GM19193 (cell line): ENCODE results near the gene SZRD1.

ENCODE experiments used
- POLR2A ChIP-seq: IDR thresholded peaks from 4 replicates; pipeline ENCODE4 v1.6.1; 2011; ENCODE audit not compliant: insufficient read depth, insufficient read length; ENCODE audit errors: extremely low read depth

SZRD1 gene

GRCh38 chr1:16352842-16353535 is 14.1 kb upstream of the SZRD1 start:
- TF ChIP-seq POLR2A: no peak

- no peak for TF ChIP-seq POLR2A
These were observed 12.4 kb upstream of the SZRD1 start for GRCh38 chr1:16354619-16355018.

GRCh38 chr1:16356867-16357266 is 10.2 kb upstream of the SZRD1 start:
- no peak for TF ChIP-seq POLR2A

GRCh38 chr1:16367258-16367967 is 371 bp downstream of the SZRD1 start:
- peak; percentile 74 for TF ChIP-seq POLR2A

DNA sequence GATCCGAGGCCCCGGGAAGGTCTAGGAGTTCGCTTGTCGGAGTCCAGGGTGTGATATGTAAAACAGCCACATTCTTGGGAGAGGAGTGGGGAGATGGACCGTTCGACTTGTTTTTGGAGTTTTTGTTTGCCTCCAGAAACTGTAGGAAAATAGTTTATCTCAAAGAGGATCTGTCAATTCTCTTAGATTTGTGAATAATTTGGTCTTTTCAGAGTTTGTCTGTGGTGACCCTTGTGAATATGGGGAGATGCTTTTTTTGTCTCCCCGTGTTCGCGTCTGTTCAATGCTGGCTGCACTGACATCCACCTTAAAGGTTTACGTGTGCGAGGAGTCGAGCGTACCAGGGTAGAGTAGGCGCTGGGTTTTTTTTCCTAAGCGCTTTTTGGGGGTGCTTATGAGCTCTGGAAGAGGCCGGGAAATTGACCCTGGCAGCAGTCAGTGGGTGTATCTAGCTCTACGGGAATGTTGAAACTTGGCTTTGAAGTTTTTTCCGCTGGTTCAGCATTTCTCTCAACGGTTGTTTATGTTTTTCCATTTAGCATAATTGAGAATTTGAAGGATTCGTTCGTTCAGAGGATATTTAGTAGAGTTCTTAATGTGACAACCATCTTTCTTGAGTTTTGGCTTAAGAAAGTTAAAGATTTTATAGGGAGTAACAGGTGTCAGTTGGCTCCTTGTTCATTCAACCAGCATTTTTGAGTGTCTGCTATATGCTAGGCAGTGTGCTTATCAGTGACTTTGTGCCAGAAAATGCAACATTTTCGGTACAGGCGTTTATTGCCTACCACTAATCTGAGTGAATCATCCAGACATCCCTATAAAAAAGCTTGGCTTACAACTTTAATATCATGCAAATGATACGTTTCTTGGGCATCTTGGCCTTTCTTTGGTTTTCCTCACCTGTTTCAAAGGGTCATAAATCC is 1.2 kb downstream of the SZRD1 start:
- TF ChIP-seq POLR2A: no peak

GRCh38 chr1:16369821-16370220 is 2.8 kb downstream of the SZRD1 start:
- no peak for TF ChIP-seq POLR2A

- TF ChIP-seq POLR2A: no peak
These were observed 4.7 kb downstream of the SZRD1 start for GRCh38 chr1:16371725-16372124.

GRCh38 chr1:16372535-16373285 is 5.7 kb downstream of the SZRD1 start:
- TF ChIP-seq POLR2A: no peak

DNA sequence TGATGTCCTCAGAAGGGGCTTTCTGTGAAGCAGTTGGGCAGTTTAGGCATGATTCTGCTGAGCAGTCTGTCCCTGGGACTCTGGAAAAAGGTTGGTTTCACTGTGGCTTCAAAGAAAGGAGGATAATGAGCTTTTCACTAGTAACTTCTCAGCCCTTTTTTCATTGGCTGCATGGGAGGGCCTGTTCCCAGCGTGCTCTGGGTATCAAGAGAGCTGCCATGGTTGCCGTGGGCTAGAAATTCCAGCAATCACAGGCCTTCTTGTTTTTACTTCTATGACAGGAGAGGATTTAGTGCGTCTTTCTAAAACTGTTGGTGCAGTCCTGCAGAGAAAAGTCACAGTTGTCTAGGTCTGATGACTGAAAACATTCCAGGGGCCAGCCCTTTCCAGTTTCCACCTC is 7.2 kb downstream of the SZRD1 start:
- TF ChIP-seq POLR2A: no peak

- TF ChIP-seq POLR2A: no peak
These were observed 8.7 kb downstream of the SZRD1 start for GRCh38 chr1:16375521-16376340.

GRCh38 chr1:16376971-16377370 is 9.9 kb downstream of the SZRD1 start:
- no peak for TF ChIP-seq POLR2A

DNA sequence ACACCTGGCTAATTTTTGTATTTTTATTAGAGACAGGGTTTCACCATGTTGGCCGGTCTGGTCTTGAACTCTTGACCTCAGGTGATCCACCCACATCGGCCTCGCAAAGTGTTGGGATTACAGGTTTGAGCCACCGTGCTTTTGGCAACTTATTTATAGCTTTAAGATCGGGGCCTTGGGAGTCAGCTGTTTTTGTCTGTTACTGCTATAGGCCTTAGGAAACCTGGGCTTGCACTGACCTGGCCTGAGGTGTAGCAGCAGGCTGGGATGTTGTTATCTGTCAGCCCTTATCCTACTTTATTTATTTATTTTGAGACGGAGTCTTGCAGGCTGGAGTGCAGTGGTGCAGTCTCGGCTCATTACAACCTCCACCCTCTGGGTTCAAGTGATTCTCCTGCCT is 11.4 kb downstream of the SZRD1 start:
- no peak for TF ChIP-seq POLR2A

GRCh38 chr1:16380868-16381267 is 13.8 kb downstream of the SZRD1 start:
- TF ChIP-seq POLR2A: no peak

DNA sequence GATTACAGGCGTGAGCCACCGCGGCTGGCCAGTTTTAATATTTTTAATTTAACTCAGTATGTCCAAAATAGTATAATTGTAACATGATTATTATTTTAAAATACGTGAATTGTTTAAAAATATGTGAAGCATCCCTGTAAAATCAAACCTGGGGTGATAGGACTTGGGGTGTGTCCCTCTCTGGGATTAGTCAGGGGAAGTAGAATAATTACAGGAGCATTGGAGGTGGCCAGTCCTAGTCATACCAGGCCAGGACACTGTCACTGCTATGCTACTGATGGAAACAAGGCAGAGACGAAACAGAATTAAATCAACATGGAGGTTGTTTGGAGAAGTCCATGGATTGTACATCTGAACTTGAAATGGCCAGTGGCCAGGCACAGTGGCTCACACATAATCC is 16.8 kb downstream of the SZRD1 start:
- no peak for TF ChIP-seq POLR2A
